Neuronal stem cell (in vitro differentiated cells): ENCODE results near the gene ZBTB9.

Source experiments
- DNase-seq: peaks from one replicate; pipeline ENCODE4 v3.0.0-alpha.2; 2013; ENCODE audit warnings: low spot score
- H2AFZ ChIP-seq: one replicate; pipeline ENCODE4 v1.6.1; 2013; ENCODE audit warnings: mild to moderate bottlenecking, low read length, inconsistent platforms
- H2AK5ac ChIP-seq: 2 replicates; pipeline ENCODE4 v1.6.1; 2013; ENCODE audit warnings: low read depth, mild to moderate bottlenecking, inconsistent platforms, low read length, moderate library complexity, mixed read lengths
- H2BK120ac ChIP-seq: 2 replicates; pipeline ENCODE4 v1.6.1; 2013; ENCODE audit warnings: low read depth, mild to moderate bottlenecking, inconsistent platforms, low read length, moderate library complexity, mixed read lengths
- H2BK12ac ChIP-seq: one replicate; pipeline ENCODE4 v1.6.1; 2013; ENCODE audit warnings: low read length, inconsistent platforms
- H2BK15ac ChIP-seq: 2 replicates; pipeline ENCODE4 v1.6.1; 2013; ENCODE audit warnings: mild to moderate bottlenecking, low read length, inconsistent platforms, mixed read lengths
- H2BK5ac ChIP-seq: one replicate; pipeline ENCODE4 v1.6.1; 2013; ENCODE audit warnings: inconsistent platforms, mild to moderate bottlenecking, low read length, moderate library complexity
- H3K14ac ChIP-seq: one replicate; pipeline ENCODE4 v1.6.1; 2013; ENCODE audit warnings: low read length, inconsistent platforms
- H3K18ac ChIP-seq: 2 replicates; pipeline ENCODE4 v1.6.1; 2013; ENCODE audit warnings: low read length, inconsistent platforms
- H3K23ac ChIP-seq: 2 replicates; pipeline ENCODE4 v1.6.1; 2013; ENCODE audit warnings: low read depth, mild to moderate bottlenecking, mixed read lengths, low read length, inconsistent platforms; ENCODE audit not compliant: poor library complexity
- H3K27ac ChIP-seq: replicated peaks from 3 replicates; pipeline ENCODE4 v1.5.1; 2013; ENCODE audit warnings: low read length, inconsistent platforms
- H3K27me3 ChIP-seq, 3 experiments: 2 replicates each; pipeline ENCODE4 v1.6.1; 2013; ENCODE audit warnings: low read length in 3 of 3, mild to moderate bottlenecking in 2 of 3, inconsistent platforms in 1 of 3, low read depth in 1 of 3, mixed read lengths in 1 of 3, moderate library complexity in 1 of 3; ENCODE audit not compliant: control insufficient read depth in 3 of 3, insufficient read depth in 3 of 3
- H3K36me3 ChIP-seq, 2 donors: replicated peaks in 1 of 2; 2 replicates each; pipeline ENCODE4 v1.6.1; 2013; ENCODE audit warnings: low read length in 2 of 2; ENCODE audit not compliant: control insufficient read depth in 2 of 2, insufficient read depth in 2 of 2
- H3K4ac ChIP-seq: 2 replicates; pipeline ENCODE4 v1.6.1; 2013; ENCODE audit warnings: inconsistent platforms, mild to moderate bottlenecking, low read length, moderate library complexity
- H3K4me1 ChIP-seq, 2 donors: 1 replicate in 1 of 2; 2 replicates in 1 of 2; pipeline ENCODE4 v1.6.1; 2013; ENCODE audit warnings: low read length in 2 of 2, low read depth in 1 of 2; ENCODE audit not compliant: control insufficient read depth in 2 of 2, insufficient read depth in 1 of 2
- H3K4me2 ChIP-seq: one replicate; pipeline ENCODE4 v1.6.1; 2013; ENCODE audit warnings: mild to moderate bottlenecking, low read length, inconsistent platforms; ENCODE audit not compliant: insufficient read depth, poor library complexity, severe bottlenecking
- H3K4me3 ChIP-seq, 2 donors: 2 replicates each; pipeline ENCODE4 v1.5.1; 2013; ENCODE audit warnings: low read length in 2 of 2, mild to moderate bottlenecking in 2 of 2, inconsistent platforms in 1 of 2, moderate library complexity in 1 of 2
- H3K79me1 ChIP-seq: one replicate; pipeline ENCODE4 v1.6.1; 2013; ENCODE audit warnings: low read depth, mild to moderate bottlenecking, inconsistent platforms, low read length, moderate library complexity
- H3K9ac ChIP-seq: one replicate; pipeline ENCODE4 v1.6.1; 2013; ENCODE audit warnings: mild to moderate bottlenecking, low read depth, low read length, inconsistent platforms; ENCODE audit not compliant: poor library complexity
- H3K9me3 ChIP-seq, 2 donors: replicated peaks in 1 of 2; 2 replicates each; pipeline versions ENCODE3 to v1.6.1; 2013; ENCODE audit warnings: low read length in 2 of 2, mild to moderate bottlenecking in 2 of 2, inconsistent platforms in 1 of 2, low read depth in 1 of 2, mixed read lengths in 1 of 2, moderate library complexity in 1 of 2; ENCODE audit not compliant: control insufficient read depth in 2 of 2, insufficient read depth in 1 of 2
- H4K8ac ChIP-seq: one replicate; pipeline ENCODE4 v1.6.1; 2013; ENCODE audit warnings: low read depth, mild to moderate bottlenecking, inconsistent platforms, low read length, moderate library complexity
- H4K91ac ChIP-seq: one replicate; pipeline ENCODE4 v1.6.1; 2013; ENCODE audit warnings: low read length, low read depth, mild to moderate bottlenecking, inconsistent platforms; ENCODE audit not compliant: poor library complexity
- WGBS, 2 donors: extraction: QIAGEN DNeasy Blood & Tissue Kit; methylation state at CpG; one replicate each; pipeline ENCODE4 v1.1.7; 2013; ENCODE audit warnings: missing lambda C conversion rate in 2 of 2, mixed read lengths in 1 of 2; ENCODE audit not compliant: insufficient read length in 2 of 2, insufficient replicate concordance in 1 of 2; ENCODE audit errors: extremely low coverage in 2 of 2; 5-methylcytosine and 5-hydroxymethylcytosine counted together

ZBTB9 gene

DNA sequence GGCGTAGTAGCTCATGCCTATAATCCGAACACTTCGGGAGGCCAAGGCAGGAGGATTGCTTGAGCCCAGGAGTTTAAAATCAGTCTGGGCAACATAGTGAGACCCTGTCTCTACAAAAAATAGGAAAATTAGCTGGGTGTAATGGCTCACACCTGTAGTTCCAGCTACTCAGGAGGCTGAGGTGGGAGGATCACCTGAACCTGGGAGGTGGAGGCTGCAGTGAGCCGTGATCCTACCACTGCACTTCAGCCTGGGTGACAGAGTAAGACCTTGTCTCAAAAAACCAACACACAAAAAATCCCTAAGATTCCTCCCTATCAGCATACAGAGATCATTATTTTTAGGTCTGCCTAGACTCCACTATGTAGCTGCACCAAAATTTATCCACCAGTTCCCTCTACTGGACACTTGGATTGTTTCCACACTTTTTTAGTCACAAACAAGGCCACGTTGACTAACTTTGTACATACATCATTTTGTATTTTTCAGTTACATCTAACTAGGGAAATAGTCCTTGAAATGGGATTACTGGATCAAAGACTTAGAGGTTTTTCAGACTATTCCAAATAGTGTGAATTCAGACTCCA lies 47.2 kb upstream of the ZBTB9 start:
- Histone ChIP-seq H3K36me3 (peaks cover 43 to 73% of the 10 kb centered on the region in 2 donors), H4K91ac (no peak overlapping the region), H2AK5ac (no peak overlapping the region), H2AFZ (no peak overlapping the region), H2BK15ac (no peak overlapping the region), H3K9ac (no peak overlapping the region), H3K23ac (no peak overlapping the region), H3K9me3 (no peaks in the 10 kb centered on the region), H3K4me2 (no peak overlapping the region), H3K4ac (no peak overlapping the region), H3K4me1 (peaks cover 2 to 4% of the 10 kb centered on the region in 2 donors), H3K27me3 (no peaks in the 10 kb centered on the region), H2BK120ac (no peak overlapping the region), H3K4me3 (no peak overlapping the region), H3K14ac (no peak overlapping the region), H2BK12ac (no peak overlapping the region), H3K18ac (no peak overlapping the region), H3K79me1 (no peaks in the 10 kb centered on the region), H4K8ac (no peak overlapping the region), H3K27ac (no peak overlapping the region), H2BK5ac (no peak overlapping the region)
- no peak for DNase-seq
- no CpG with 5 or more reads among the region's 5 CpGs for WGBS, 2 donors

- Histone ChIP-seq H3K36me3 (peaks cover 45 to 73% of the 10 kb centered on the region in 2 donors), H2AFZ (peak overlapping the region; percentile 88)
Observed at GRCh38 chr6:33410050-33410710, 44.2 kb upstream of the ZBTB9 start.

DNA sequence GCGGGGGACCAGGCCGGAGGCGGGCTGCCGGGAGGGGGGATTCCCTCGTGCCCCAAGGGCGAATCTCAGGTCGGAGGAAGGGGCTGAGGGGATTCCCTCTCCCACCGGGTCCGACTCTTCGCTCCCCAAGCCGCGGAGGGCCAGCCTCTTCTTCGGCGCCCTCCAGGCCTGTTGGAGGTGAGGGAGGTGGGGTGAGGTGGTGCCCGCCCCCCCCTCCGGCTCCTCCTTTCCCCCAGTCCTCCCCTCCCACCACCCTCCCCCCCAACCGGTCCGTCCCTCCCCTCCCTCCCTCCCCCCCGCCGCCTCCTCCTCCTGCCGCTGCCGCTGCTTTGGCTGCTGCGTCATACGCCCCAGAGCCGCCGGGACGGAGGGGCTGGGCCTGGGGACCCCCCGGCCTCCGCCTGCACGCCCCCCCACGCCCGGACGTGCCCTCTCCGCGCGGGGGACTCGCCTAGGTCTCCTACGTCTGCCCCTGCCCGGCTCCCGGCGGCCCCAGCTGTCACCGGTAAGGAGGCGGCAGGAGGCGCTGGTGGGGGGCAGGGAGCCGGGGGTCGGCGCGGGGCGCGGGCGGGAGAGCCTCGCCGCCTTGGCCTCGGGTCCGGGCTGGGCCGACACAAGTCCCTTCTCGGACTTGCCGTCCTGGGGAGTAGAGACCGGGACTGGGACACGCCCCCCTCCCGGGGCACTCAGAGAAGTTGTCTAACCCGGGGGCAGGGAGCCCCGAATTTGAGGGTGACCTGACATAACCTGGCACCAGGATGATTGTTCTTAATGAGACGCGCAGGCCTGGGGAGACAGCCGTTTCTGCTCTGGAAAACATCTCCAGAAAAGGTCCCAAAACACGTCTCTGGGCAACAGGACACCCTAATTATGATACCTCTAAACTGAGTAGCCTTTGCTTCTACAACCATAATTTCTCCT lies 43.4 kb upstream of the ZBTB9 start, which contains the start of gene PHF1:
TSS of gene PHF1 (plus strand) at position 304 of the 921 bp plus-strand sequence. CDS start 1,250 bp downstream, outside the sequence.
- Histone ChIP-seq H3K27me3 (no peaks in the 10 kb centered on the region), H3K23ac (peak within 1 kb of the TSS; percentile 97), H3K9ac (peak within 1 kb of the TSS; percentile 91), H3K18ac (peak within 1 kb of the TSS; percentile 98), H3K14ac (no peak within 1 kb of the TSS), H3K9me3 (no peaks in the 10 kb centered on the region), H3K4me3 (peak within 1 kb of the TSS; percentile 66 to 92), H3K4ac (no peak within 1 kb of the TSS), H4K91ac (no peak within 1 kb of the TSS), H4K8ac (no peak within 1 kb of the TSS), H3K36me3 (peaks cover 44 to 73% of the 10 kb centered on the region in 2 donors), H2AFZ (peak within 1 kb of the TSS; percentile 88), H3K79me1 (no peaks in the 10 kb centered on the region), H2BK15ac (peak within 1 kb of the TSS; percentile 49), H3K4me2 (peak within 1 kb of the TSS; percentile 73), H2BK12ac (no peak within 1 kb of the TSS), H2AK5ac (peak within 1 kb of the TSS; percentile 77), H3K4me1 (peaks cover 3 to 7% of the 10 kb centered on the region in 2 donors), H3K27ac (peak within 1 kb of the TSS; percentile 98), H2BK5ac (peak within 1 kb of the TSS; percentile 79), H2BK120ac (no peak within 1 kb of the TSS)
- DNase-seq = no peak
- no CpG with 5 or more reads among the region's 67 CpGs for WGBS, 2 donors

More at GRCh38 chr6:33410050-33410710, 44.2 kb upstream of the ZBTB9 start:
- no peak overlapping the region for H2BK15ac ChIP-seq
- peak overlapping the region; percentile 98 for H3K27ac ChIP-seq
- H3K27me3 ChIP-seq = no peaks in the 10 kb centered on the region
- H3K4ac ChIP-seq = no peak overlapping the region
- WGBS, 2 donors = no CpG with 5 or more reads among the region's 65 CpGs
- peak overlapping the region; percentile 66 to 78 for H3K4me3 ChIP-seq
- H2BK5ac ChIP-seq = peak overlapping the region; percentile 79
- H4K91ac ChIP-seq = no peak overlapping the region
- H3K79me1 ChIP-seq = no peaks in the 10 kb centered on the region
- H4K8ac ChIP-seq = no peak overlapping the region
- H3K18ac ChIP-seq = peak overlapping the region; percentile 69
- peak overlapping the region; percentile 78 for H3K9ac ChIP-seq
- no peak overlapping the region for H2BK120ac ChIP-seq
- no peak overlapping the region for H2AK5ac ChIP-seq
- no peak overlapping the region for H2BK12ac ChIP-seq
- no peak overlapping the region for H3K14ac ChIP-seq
- H3K9me3 ChIP-seq = no peaks in the 10 kb centered on the region
- peak overlapping the region; percentile 66 for H3K4me2 ChIP-seq
- H3K4me1 ChIP-seq = peaks cover 3 to 4% of the 10 kb centered on the region in 2 donors
- peak overlapping the region; percentile 97 for H3K23ac ChIP-seq
- DNase-seq = peak; percentile 99
